DLD1 (cell line): Measurements from ENCODE around the gene FBXO2.
"Not testable (repeated sequence)": the region's sequence is repeated elsewhere in the genome, so short reads cannot be mapped to it uniquely, and the experiment has no call there.

Experiments
- in situ Hi-C: cut with HindIII; loops from 2 replicates; pipeline ENCODE4 v1.10.0; 2017; ENCODE audit warnings: low sequenced_read_pairs

Gene FBXO2

GRCh38 chr1:11634365-11635192 is 19.6 kb downstream of the FBXO2 start:
- in situ Hi-C loops: no loop called here

DNA sequence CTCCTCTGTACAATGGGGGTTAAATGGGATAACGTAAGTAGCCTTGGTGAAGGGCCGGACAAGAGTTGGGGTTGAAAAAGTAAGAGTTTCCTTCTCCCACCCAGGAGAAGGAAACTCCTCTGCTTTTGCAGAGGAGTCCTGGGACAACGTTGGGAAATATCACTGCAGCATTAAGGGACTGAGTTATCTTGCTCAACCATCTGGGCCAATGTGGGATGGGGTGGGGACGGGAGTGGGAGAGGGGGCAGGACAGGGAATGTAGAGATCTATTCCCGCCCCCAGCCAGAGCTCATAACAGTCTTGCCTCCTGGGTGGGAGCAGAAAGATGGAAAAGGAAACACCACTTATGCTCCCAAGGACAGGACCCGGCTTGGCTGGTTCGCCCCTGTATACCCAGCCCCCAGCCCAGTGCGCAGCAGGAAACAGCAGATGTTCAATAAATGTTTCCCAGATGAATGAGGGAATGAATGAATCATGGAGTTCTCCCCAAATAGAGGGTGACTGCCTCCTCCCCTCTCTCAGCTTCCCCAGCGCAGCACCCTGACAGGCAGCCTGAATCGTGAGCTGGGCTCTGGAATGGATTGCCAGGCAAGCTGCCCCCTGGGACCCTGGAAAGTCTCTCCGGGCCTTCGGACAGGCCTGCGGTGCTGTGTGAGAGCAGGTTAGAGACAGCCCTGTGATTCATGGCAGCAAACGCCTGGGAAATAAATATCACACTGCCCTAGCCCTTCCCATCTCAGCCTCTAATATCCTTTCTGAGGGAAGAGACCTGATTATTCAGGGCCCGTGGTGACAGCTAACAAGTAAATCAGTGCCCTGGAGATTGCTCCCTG is 24.8 kb downstream of the FBXO2 start:
- in situ Hi-C loops: no loop called here

GRCh38 chr1:11628767-11629166 is 25.5 kb downstream of the FBXO2 start:
- in situ Hi-C loops: no loop called here

DNA sequence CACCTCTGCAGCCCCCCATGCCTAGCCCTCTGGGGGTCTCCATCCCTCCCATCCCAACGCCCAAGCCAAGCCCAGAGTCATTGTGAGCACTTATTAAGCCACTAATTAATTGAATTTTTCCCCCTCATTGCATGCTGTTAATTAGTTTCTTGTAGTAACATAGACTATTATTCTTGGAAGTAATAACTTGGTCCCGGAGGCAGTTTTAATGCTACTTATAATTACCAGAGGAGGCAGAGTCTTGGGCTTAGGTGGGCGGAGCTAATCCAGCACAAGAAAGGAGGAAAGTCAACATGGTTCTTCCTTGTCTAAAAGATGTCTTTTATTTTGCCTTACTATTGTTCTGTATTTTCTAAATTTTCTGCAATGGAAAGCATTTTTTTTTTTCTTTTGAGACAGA is 27.7 kb downstream of the FBXO2 start:
- in situ Hi-C loops: no loop called here

DNA sequence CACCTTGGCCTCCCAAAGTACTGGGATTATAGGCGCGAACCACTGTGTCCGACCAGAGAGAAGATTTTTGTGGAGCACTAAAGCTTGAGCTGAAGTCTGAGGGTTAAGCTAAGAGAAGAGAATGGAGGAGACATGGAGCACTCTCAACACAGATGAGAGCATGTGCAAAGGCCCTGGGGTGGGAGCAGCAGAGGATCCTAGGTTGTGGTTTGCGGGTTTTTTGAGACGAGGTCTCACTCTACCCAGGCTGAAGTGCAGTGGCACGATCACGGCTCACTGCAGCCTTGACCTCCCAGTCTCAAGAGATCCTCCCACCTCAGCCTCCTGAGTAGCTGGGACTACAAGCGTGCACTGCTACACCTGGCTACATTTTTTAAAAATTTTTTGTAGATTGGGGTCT is 30.5 kb downstream of the FBXO2 start:
- in situ Hi-C loops: no loop called here

DNA sequence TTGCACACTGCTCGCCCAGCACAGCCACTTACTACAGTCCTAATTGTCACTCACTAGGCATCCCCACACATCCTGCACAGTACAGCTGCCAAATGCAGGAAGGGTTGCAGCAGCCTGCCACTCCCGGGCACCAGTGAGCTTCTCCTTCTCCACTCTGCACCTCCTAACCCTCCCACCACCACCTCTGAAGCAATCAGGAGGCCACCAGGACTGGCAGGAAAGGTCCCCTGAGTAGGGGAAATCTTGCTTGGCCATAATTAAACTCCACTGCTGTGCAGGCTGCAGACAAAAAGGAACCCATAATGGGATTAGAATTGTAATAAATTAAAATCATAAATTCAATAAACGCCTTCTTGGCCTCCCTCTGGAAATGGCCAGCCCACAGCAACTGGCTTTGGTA is 31.8 kb downstream of the FBXO2 start:
- in situ Hi-C loops: no loop called here

- in situ Hi-C loops: no loop called here
Measured at GRCh38 chr1:11620924-11621323, 33.3 kb downstream of the FBXO2 start.

DNA sequence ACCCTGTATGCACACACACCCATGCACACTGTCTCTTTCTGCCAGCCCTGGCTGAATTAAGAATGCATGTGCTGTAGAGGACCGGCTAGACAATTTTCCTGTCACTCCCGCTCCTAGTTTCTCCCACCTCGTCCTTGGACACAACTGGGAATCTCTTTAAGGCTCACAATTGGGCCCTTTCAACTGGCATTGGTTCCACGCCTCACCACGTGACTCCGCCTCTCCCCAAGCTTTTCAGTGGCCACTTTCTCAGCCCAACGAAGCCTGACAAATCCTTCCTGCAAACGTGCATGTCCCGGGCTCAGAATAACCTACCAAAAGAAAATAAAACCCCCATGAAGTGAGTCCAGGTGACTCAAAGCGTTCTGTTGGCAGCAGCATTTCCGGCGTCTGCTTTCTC is 33.8 kb downstream of the FBXO2 start:
- in situ Hi-C loops: no loop called here

DNA sequence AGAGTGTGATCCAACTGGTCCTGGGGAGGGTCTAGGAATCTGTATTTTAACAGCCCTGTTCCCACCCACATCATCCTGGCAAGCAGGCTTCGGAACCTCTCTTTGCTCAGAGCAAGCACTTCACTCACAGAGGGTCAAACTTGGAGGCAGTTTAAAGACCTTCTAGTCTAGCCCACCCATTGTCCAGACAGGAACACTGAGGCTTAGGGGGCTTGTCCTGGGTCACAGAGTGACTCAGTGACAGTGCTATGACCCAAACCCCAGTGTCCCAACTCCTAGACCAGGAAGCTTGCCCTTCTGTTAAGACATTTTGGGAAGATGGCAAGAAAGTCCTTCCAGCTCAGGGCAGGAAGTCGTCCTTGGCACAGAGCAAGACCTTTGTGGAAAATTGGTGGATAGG is 36.5 kb downstream of the FBXO2 start:
- in situ Hi-C loops: no loop called here

GRCh38 chr1:11617314-11617713 is 36.9 kb downstream of the FBXO2 start:
- in situ Hi-C loops: no loop called here

DNA sequence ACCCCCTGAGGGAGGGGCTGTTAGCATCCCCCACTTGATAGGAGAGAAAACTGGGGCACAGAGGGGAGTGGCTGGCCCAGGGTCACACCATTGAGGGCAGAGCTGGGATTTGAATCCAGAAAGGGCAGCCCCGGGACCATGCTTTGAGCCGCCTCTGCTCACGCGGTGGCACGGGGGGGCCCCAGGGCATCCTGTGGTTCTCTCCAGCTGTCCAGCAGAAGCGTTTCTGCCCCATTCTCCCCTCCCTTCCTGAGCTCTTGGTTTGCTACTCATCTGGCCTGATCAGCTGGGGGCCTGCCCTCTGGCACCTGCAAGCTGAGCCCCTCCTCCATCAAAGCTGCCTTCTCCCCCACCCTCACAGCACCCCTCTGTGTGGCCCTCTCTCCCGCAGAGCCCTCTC is 37.5 kb downstream of the FBXO2 start:
- in situ Hi-C loops: no loop called here

- in situ Hi-C loops: no loop called here
Measured at GRCh38 chr1:11615090-11615489, 39.1 kb downstream of the FBXO2 start.

- in situ Hi-C loops: no loop called here
Measured at GRCh38 chr1:11613347-11613746, 40.9 kb downstream of the FBXO2 start.

GRCh38 chr1:11611638-11612327 is 42.4 kb downstream of the FBXO2 start:
- in situ Hi-C loops: no loop called here

DNA sequence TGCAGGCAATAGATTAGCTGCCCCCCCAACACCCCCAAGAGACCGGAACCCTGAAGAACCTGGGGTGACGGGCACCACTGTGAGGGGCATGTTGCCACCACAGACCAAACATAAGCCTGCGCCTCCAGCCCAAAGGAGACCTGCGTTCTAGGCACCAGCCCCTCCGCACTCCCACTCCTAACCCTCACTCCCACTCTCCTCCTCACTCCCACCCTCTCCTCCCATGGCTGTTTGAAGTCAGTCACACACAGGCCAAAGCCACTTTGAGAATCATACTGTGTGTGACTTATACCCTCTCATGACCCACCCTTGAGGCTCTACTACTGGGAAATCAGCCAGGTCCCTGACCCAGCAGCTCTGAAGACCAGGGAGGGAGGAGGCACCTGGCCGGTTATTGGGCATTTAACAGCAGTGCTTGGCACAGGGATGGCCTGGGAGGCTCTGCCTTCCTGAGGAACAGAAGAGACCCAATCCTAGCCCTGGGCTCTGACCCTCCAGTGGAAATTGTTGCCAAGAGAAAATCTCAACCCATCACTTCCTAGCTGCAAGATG is 43.5 kb downstream of the FBXO2 start:
- in situ Hi-C loops: no loop called here

GRCh38 chr1:11609378-11609777 is 44.9 kb downstream of the FBXO2 start:
- in situ Hi-C loops: not testable (repeated sequence)

GRCh38 chr1:11608596-11609130 is 45.6 kb downstream of the FBXO2 start:
- in situ Hi-C loops: not testable (repeated sequence)

DNA sequence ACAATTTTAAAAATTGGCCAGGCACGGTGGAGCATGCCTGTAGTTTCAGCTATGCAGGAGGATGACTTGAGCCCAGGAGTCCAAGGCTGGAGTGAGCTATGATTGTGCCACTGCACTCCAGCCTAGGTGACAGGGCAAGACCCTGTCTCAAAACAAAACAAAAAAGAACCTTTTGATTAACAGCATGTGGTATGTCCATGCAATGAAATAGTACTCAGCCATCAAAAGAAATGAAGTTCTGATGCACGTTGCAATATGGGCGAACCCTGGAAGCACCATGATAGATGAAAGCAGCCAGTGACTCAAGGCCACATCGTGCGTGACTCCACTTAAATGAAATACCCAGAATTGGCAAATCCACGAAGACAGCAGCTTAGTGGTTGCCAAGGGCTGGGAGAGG is 47.5 kb downstream of the FBXO2 start:
- in situ Hi-C loops: no loop called here

GRCh38 chr1:11602981-11603380 is 51.2 kb downstream of the FBXO2 start:
- in situ Hi-C loops: no loop called here

DNA sequence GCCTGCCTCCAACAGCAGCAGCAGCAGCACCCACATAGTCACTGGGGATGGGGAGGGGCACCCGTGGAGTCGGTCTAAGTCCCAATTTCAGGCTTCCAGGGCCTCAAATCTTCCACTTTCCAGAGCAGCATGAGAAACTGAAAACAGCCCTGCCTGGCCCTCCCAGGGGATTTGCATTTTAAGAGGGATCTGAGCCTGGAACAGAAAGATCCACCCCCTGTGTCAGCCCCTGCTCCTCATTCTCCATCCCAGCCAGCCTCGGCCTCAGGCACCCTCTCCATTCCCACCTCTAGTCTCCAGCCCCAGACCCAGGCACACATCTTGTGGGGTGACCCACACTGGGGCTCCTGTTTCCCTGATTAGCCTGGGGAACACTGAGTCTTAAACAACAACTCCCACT is 51.8 kb downstream of the FBXO2 start:
- in situ Hi-C loops: no loop called here

- in situ Hi-C loops: no loop called here
Measured at GRCh38 chr1:11600836-11601235, 53.4 kb downstream of the FBXO2 start.
